Psoas muscle (tissue), 8 donors: ENCODE data around the gene PLPPR1. TPM values are rescaled to one million over a fixed set of nuclear protein-coding genes. Genes with fewer than 3 reads are reported as not detected.

Experiments used
- ATAC-seq, 4 donors: fragments of 200-7000 bp; cut with Tn5 transposase; one replicate each; pipeline ENCODE4 v1.9.1; 2020; ENCODE audit warnings: moderate library complexity in 3 of 4, mild to moderate bottlenecking in 2 of 4
- DNase-seq, 2 donors: peaks; one replicate each; pipeline ENCODE4 v3.0.0-alpha.2; 2020
- H3K27ac ChIP-seq: fragments of 200-600 bp; one replicate; pipeline ENCODE4 v1.8.0; 2022
- H3K27me3 ChIP-seq, 3 donors: fragments of 200-600 bp in 1 of 3; one replicate each; pipeline versions ENCODE4 v1.6.1 to v1.8.0; 2013 to 2022; ENCODE audit warnings: low read length in 2 of 3, mild to moderate bottlenecking in 2 of 3, moderate library complexity in 1 of 3; ENCODE audit not compliant: insufficient read depth in 3 of 3
- H3K36me3 ChIP-seq, 2 donors: fragments of 200-600 bp in 1 of 2; one replicate each; pipeline versions ENCODE4 v1.6.1 to v1.8.0; 2013 to 2022; ENCODE audit warnings: low read depth in 1 of 2, mild to moderate bottlenecking in 1 of 2, moderate library complexity in 1 of 2; ENCODE audit not compliant: insufficient read depth in 1 of 2
- H3K4me1 ChIP-seq: fragments of 200-600 bp; one replicate; pipeline ENCODE4 v1.8.0; 2022
- H3K4me3 ChIP-seq: fragments of 200-600 bp; one replicate; pipeline ENCODE4 v1.8.0; 2022; ENCODE audit warnings: mild to moderate bottlenecking
- H3K9me3 ChIP-seq: fragments of 200-600 bp; one replicate; pipeline ENCODE4 v1.8.0; 2022
- CTCF ChIP-seq: fragments of 200-600 bp; IDR thresholded peaks from one replicate; pipeline ENCODE4 v1.8.0; 2022; ENCODE audit warnings: antibody characterized with exemption
- WGBS, 3 donors: extraction: QIAGEN DNeasy Blood & Tissue Kit; methylation state at CpG; one replicate each; pipeline versions ENCODE4 v1.1.6 to v1.1.7; 2013; 5-methylcytosine and 5-hydroxymethylcytosine counted together
- intact Hi-C, 2 donors: fragments of 100-400 bp; cut with DNase I; formaldehyde crosslinking; loops; one replicate each; pipeline versions ENCODE4 v1.11.0 to v1.14.2; 2022
- polyA plus RNA-seq, 3 donors: library from polyadenylated mRNA; stranded (reverse); fragments of 200-250 nt; gene quantifications; one replicate each; pipeline ENCODE4 v1.2.3, GENCODE V29; 2013
- total RNA-seq, 4 donors: library from RNA; stranded (reverse); fragmentation: NEBNext Ultra II Directional in 2 of 4; extraction: Animal tissue kit (Norgen Biotek cat#: 25700) in 2 of 4; gene quantifications; one replicate each; pipeline versions ENCODE4 v1.2.1 to v1.2.4, GENCODE V29; 2021 to 2023
- donor health status: healthy with polysubstance abuse.
- donor health status: DM: no; HTN: no; CAD: no; lungs with moderate emphysema.
- donor health status: Bipolar disorder and iron deficiency.
- donor health status: healthy.
- donor health status: DM: yes; HTN: yes; CAD: no.
- donor health status: DM: no; HTN: no; CAD: no.
- donor health status: DM: no; HTN: no; CAD: no.
- donor health status: DM: yes; HTN: yes; CAD: no.

The PLPPR1 gene
- total and polyA plus RNA-seq, 7 donors: 0.03 to 0.11 TPM; not detected in 5

- no peak for DNase-seq
- no peak for ATAC-seq
- Histone ChIP-seq H3K4me1 (no peaks in the 10 kb centered on the region), H3K4me3 (no peak overlapping the region), H3K9me3 (no peaks in the 10 kb centered on the region), H3K27me3 (no peaks in the 10 kb centered on the region), H3K27ac (no peak overlapping the region), H3K36me3 (no peaks in the 10 kb centered on the region)
- no peak for TF ChIP-seq CTCF
- 79 to 88% (median 83%) methylated on average over 2 of the region's 2 CpGs for WGBS, 3 donors
- intact Hi-C loops: no loop called here
Observed at GRCh38 chr9:101247297-101247696, 218.8 kb downstream of the PLPPR1 start.

- ATAC-seq: no peak
- H3K4me3 ChIP-seq: no peak overlapping the region
- TF ChIP-seq CTCF: no peak
- WGBS, 3 donors: 33 to 53% (median 48%) methylated on average over 1 of the region's 1 CpG
- no peak for DNase-seq
- H3K27ac ChIP-seq: no peak overlapping the region
- no peaks in the 10 kb centered on the region for H3K4me1 ChIP-seq
- H3K27me3 ChIP-seq: no peaks in the 10 kb centered on the region
- H3K9me3 ChIP-seq: no peaks in the 10 kb centered on the region
- intact Hi-C loops: no loop called here
- no peaks in the 10 kb centered on the region for H3K36me3 ChIP-seq
Observed at GRCh38 chr9:101254733-101255433, 226.4 kb downstream of the PLPPR1 start.

GRCh38 chr9:101264727-101265126 is 236.2 kb downstream of the PLPPR1 start:
- ATAC-seq: no peak
- H3K27me3 ChIP-seq: no peaks in the 10 kb centered on the region

GRCh38 chr9:101265261-101265660 is 236.7 kb downstream of the PLPPR1 start:
- ATAC-seq: no peak
- DNase-seq: no peak
- H3K27ac ChIP-seq: no peak overlapping the region
- no peaks in the 10 kb centered on the region for H3K36me3 ChIP-seq
- TF ChIP-seq CTCF: no peak
- H3K4me3 ChIP-seq: no peak overlapping the region
- no peaks in the 10 kb centered on the region for H3K9me3 ChIP-seq
- no peaks in the 10 kb centered on the region for H3K4me1 ChIP-seq
- intact Hi-C loops: no loop called here
- no peaks in the 10 kb centered on the region for H3K27me3 ChIP-seq

More at GRCh38 chr9:101264727-101265126, 236.2 kb downstream of the PLPPR1 start:
- Histone ChIP-seq H3K36me3 (no peaks in the 10 kb centered on the region), H3K9me3 (no peaks in the 10 kb centered on the region), H3K4me1 (no peaks in the 10 kb centered on the region), H3K27ac (no peak overlapping the region), H3K4me3 (no peak overlapping the region)
- no peak for DNase-seq
- intact Hi-C loops: no loop called here
- no peak for TF ChIP-seq CTCF

- WGBS, 3 donors: 62 to 87% (median 73%) methylated on average over 1 of the region's 1 CpG
- DNase-seq (no peak), ATAC-seq (no peak)
- H3K4me1 ChIP-seq: no peaks in the 10 kb centered on the region
- intact Hi-C loops: no loop called here
- no peak for TF ChIP-seq CTCF
- H3K27ac ChIP-seq: no peak overlapping the region
- H3K9me3 ChIP-seq: no peaks in the 10 kb centered on the region
- no peaks in the 10 kb centered on the region for H3K27me3 ChIP-seq
- no peaks in the 10 kb centered on the region for H3K36me3 ChIP-seq
- H3K4me3 ChIP-seq: no peak overlapping the region
Observed at GRCh38 chr9:101268426-101268825, 239.9 kb downstream of the PLPPR1 start.
